DMS 273 (cell line): ENCODE data around the gene TRMT112.

Experiments used
- DNase-seq: peaks from one replicate; lab custom pipeline; 2025; ENCODE audit not compliant: unreplicated experiment; lab: John Stamatoyannopoulos, UW

TRMT112 gene

GRCh38 chr11:64276653-64277431 is 40.5 kb downstream of the TRMT112 start:
- DNase-seq, result no peak

GRCh38 chr11:64275841-64276240 is 41.5 kb downstream of the TRMT112 start:
- no peak for DNase-seq

- DNase-seq, result no peak
Measured at GRCh38 chr11:64275031-64275800, 42.1 kb downstream of the TRMT112 start.

- peak; percentile 99 for DNase-seq
Measured at GRCh38 chr11:64269540-64270220, 47.7 kb downstream of the TRMT112 start.

GRCh38 chr11:64268893-64269539 is 48.3 kb downstream of the TRMT112 start:
- DNase-seq, result peak; percentile 49

- peak; percentile 87 for DNase-seq
Measured at GRCh38 chr11:64268025-64268892, 49.1 kb downstream of the TRMT112 start.

- DNase-seq, result peak; percentile 67
Measured at GRCh38 chr11:64267207-64267945, 50.0 kb downstream of the TRMT112 start.
